Body of pancreas (tissue), 4 donors: ENCODE data around the gene RANBP3.

Experiments used
- POLR2A ChIP-seq, 3 donors: fragments of 450-650 bp; IDR thresholded peaks; one replicate each; pipeline ENCODE4 v1.6.1; 2016; ENCODE audit warnings: antibody characterized with exemption in 3 of 3, mild to moderate bottlenecking in 2 of 3
- TF ChIP-seq, protein P1 (sequence below), 7 experiments: fragments of 450-650 bp in 4 of 7; fragments of 200-600 bp in 3 of 7; sonication (generic) in 3 of 7; IDR thresholded peaks; one replicate each; pipeline ENCODE4 v1.5.1; 2016 to 2019; ENCODE audit warnings: antibody characterized with exemption in 7 of 7

DNA sequence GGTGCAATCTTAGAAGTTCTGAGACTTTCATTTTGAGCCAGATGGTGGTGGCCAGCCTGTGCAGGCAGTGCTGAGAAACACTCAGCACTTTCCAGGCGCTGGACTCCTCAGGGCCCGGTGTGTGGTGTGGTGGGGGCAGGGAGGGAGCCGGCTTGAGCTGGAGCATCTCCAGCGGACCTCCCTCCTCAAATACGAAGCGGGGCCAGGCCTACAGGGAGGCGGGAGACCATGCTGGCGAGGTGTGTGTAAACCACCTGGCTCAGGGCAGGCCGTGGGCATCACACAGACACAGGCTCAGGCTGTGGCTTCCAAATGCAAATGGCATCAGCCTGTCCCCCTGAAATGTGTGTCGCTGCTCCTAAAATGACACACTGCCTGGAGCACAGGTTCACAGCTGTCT lies 33.3 kb upstream of the RANBP3 start:
- TF ChIP-seq, protein P1, sequence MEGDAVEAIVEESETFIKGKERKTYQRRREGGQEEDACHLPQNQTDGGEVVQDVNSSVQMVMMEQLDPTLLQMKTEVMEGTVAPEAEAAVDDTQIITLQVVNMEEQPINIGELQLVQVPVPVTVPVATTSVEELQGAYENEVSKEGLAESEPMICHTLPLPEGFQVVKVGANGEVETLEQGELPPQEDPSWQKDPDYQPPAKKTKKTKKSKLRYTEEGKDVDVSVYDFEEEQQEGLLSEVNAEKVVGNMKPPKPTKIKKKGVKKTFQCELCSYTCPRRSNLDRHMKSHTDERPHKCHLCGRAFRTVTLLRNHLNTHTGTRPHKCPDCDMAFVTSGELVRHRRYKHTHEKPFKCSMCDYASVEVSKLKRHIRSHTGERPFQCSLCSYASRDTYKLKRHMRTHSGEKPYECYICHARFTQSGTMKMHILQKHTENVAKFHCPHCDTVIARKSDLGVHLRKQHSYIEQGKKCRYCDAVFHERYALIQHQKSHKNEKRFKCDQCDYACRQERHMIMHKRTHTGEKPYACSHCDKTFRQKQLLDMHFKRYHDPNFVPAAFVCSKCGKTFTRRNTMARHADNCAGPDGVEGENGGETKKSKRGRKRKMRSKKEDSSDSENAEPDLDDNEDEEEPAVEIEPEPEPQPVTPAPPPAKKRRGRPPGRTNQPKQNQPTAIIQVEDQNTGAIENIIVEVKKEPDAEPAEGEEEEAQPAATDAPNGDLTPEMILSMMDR (IDR thresholded peaks at IDR 0.05): no peak
- TF ChIP-seq POLR2A (IDR thresholded peaks at IDR 0.05): no peak
